Smooth muscle cell (in vitro differentiated cells): ENCODE results near the gene EDAR. TPM values are rescaled to one million over a fixed set of nuclear protein-coding genes. Genes with fewer than 3 reads are reported as not detected.

Experiments
- DNase-seq: peaks from one replicate; lab custom pipeline; 2025; ENCODE audit not compliant: unreplicated experiment; lab: John Stamatoyannopoulos, UW
- H2AFZ ChIP-seq: fragments of 200-600 bp; sonication (generic); 2 replicates; pipeline ENCODE4 v1.6.0; 2016; ENCODE audit warnings: antibody characterized with exemption, low read depth, mild to moderate bottlenecking
- H3F3A ChIP-seq: fragments of 200-600 bp; sonication (generic); 2 replicates; pipeline ENCODE4 v1.6.0; 2017; ENCODE audit warnings: antibody characterized with exemption, low read depth
- H3K27ac ChIP-seq: fragments of 200-600 bp; sonication (generic); 2 replicates; pipeline ENCODE4 v1.5.1; 2016; ENCODE audit warnings: low read depth, mild to moderate bottlenecking
- H3K27me3 ChIP-seq: fragments of 200-600 bp; sonication (generic); 2 replicates; pipeline ENCODE4 v1.6.1; 2016; ENCODE audit warnings: low read depth, mild to moderate bottlenecking
- H3K36me3 ChIP-seq: fragments of 200-600 bp; sonication (generic); 2 replicates; pipeline ENCODE4 v1.5.1; 2016; ENCODE audit warnings: low read depth
- H3K4me1 ChIP-seq: fragments of 200-600 bp; sonication (generic); 2 replicates; pipeline ENCODE4 v1.5.1; 2016; ENCODE audit warnings: low read depth
- H3K4me2 ChIP-seq: fragments of 200-600 bp; sonication (generic); 2 replicates; pipeline ENCODE4 v1.6.0; 2016; ENCODE audit warnings: mild to moderate bottlenecking
- H3K4me3 ChIP-seq: fragments of 200-600 bp; sonication (generic); 2 replicates; pipeline ENCODE4 v1.5.1; 2016; ENCODE audit warnings: mild to moderate bottlenecking
- H3K79me2 ChIP-seq: fragments of 200-600 bp; sonication (generic); 2 replicates; pipeline ENCODE4 v1.6.0; 2016; ENCODE audit warnings: low read depth, mild to moderate bottlenecking
- H3K9ac ChIP-seq: fragments of 200-600 bp; sonication (generic); 2 replicates; pipeline ENCODE4 v1.6.0; 2016; ENCODE audit warnings: low read depth
- H3K9me3 ChIP-seq: fragments of 200-600 bp; sonication (generic); replicated peaks from 2 replicates; pipeline ENCODE4 v1.5.1; 2016; ENCODE audit warnings: low read depth
- H4K20me1 ChIP-seq: fragments of 200-600 bp; sonication (generic); 2 replicates; pipeline ENCODE4 v1.6.0; 2016; ENCODE audit warnings: low read depth
- WGBS: methylation state at CpG from one replicate; pipeline ENCODE4 v1.1.7; 2016; ENCODE audit warnings: low lambda C conversion rate; 5-methylcytosine and 5-hydroxymethylcytosine counted together
- polyA plus RNA-seq: library from polyadenylated mRNA; unstranded; fragments of >200 nt; fragmentation: Nextera tagmentation; extraction: Ambion mirVana; gene quantifications from 2 replicates; pipeline ENCODE4 v1.2.1, GENCODE V29; 2016
- total RNA-seq: library from RNA; depleted of rRNA; stranded (reverse); fragments of >200 nt; gene quantifications from 2 replicates; pipeline ENCODE4 v1.2.3, GENCODE V29; 2014
- TF ChIP-seq, protein P1 (sequence below): fragments of 200-600 bp; sonication (generic); IDR thresholded peaks from 2 replicates; pipeline ENCODE4 v1.5.1; 2017; ENCODE audit warnings: borderline replicate concordance, mild to moderate bottlenecking, antibody characterized with exemption; ENCODE audit not compliant: insufficient read depth, poor library complexity, severe bottlenecking

The EDAR gene
- total and polyA plus RNA-seq, 2 experiments from 2014 or later, result 0.09 TPM; not detected in 1

DNA sequence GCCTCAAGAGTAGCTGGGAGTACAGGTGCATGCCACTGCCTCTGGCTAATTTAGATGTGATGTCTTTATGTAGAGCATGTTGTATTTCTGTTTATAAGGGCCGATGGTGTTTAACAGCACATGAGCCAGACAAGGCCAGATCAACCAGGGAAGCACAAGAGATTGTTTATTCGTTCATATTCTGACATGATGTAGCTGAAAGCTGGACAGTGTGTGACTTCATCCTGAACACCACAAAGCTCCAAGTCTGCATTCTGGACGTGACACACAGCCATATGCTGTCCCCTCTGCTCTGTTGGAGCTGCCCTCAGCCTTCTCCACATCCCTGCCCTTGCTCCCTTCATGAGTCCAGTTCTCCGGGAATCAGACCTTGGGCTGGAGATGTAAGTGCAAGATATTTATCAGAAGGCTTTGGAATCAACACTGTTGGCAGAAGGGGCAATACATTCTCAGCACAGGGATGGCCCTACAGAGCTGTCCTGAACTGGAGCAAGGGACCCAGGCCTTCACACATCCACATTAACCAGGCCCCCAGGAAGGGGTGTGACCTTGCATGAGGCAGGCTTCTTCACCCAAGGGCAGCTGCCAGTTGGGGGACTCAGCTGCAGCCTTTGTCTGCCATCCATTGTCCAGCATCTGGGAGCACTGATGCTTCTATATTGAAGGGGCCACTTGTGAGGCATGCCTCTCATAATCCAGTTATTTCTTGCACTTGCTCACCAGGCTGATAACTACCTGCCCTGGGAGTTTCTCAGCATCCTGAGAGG is 38.5 kb downstream of the EDAR start:
- H3K27ac ChIP-seq, result no peak overlapping the region
- H3F3A ChIP-seq, result no peaks in the 10 kb centered on the region
- peaks cover 7% of the 10 kb centered on the region for H3K9me3 ChIP-seq
- H3K4me1 ChIP-seq, result no peaks in the 10 kb centered on the region
- H3K4me2 ChIP-seq, result no peak overlapping the region
- no peak overlapping the region for H3K4me3 ChIP-seq
- TF ChIP-seq, protein P1, sequence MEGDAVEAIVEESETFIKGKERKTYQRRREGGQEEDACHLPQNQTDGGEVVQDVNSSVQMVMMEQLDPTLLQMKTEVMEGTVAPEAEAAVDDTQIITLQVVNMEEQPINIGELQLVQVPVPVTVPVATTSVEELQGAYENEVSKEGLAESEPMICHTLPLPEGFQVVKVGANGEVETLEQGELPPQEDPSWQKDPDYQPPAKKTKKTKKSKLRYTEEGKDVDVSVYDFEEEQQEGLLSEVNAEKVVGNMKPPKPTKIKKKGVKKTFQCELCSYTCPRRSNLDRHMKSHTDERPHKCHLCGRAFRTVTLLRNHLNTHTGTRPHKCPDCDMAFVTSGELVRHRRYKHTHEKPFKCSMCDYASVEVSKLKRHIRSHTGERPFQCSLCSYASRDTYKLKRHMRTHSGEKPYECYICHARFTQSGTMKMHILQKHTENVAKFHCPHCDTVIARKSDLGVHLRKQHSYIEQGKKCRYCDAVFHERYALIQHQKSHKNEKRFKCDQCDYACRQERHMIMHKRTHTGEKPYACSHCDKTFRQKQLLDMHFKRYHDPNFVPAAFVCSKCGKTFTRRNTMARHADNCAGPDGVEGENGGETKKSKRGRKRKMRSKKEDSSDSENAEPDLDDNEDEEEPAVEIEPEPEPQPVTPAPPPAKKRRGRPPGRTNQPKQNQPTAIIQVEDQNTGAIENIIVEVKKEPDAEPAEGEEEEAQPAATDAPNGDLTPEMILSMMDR, result no peak
- H2AFZ ChIP-seq, result no peak overlapping the region
- no peaks in the 10 kb centered on the region for H4K20me1 ChIP-seq
- H3K79me2 ChIP-seq, result no peaks in the 10 kb centered on the region
- H3K9ac ChIP-seq, result no peak overlapping the region
- DNase-seq, result no peak
- WGBS, result 78% methylated on average over 4 of the region's 4 CpGs
- no peaks in the 10 kb centered on the region for H3K36me3 ChIP-seq
- peaks cover 6% of the 10 kb centered on the region for H3K27me3 ChIP-seq

DNA sequence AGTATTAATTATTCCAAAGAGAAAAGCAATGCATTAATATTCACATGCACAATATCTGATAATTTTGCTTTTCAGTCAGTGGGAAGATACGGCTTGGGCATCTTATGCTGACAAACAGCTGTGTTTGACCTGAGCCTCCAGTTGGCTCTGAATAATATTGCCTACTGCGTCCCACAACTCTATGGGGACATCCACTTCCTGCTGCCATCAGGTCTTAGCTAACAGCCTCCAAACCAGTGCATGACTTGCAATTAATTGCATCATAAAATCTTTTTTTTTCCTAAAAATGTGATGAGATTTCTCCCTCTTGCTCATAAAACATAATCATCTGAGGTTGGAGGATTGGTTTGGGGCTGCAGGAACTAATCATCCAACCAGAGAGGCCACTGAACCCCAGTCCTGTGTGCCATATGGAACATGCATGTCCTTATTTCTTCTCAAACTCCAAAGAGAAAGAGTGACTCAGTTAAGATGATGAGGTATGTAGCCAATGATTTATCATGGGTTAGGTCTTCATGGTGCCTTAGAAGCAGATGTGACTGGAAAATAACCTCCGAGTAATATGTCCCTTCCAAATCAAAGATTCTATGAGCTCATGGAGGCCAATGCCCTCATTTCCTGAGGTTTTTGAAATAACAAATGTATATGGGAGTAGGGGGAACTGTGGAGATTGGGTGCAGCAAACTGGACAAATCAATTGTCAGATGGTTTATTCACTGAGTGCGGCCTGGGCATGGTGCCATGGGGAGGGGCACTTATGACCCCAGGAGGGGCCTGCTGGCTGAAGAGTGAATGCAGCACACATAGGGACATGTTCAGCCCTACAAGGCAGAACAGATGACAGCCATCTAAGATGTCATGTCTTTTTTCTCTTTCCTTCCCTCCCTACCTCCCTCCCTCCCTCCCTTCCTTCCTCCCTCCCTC is 39.4 kb downstream of the EDAR start:
- Histone ChIP-seq H3K4me2 (no peak overlapping the region), H3K27me3 (peaks cover 6% of the 10 kb centered on the region), H3K27ac (no peak overlapping the region), H3F3A (no peaks in the 10 kb centered on the region), H3K4me3 (no peak overlapping the region), H3K79me2 (no peaks in the 10 kb centered on the region), H4K20me1 (no peaks in the 10 kb centered on the region), H3K36me3 (no peaks in the 10 kb centered on the region), H3K9me3 (peaks cover 7% of the 10 kb centered on the region), H2AFZ (no peak overlapping the region), H3K4me1 (no peaks in the 10 kb centered on the region), H3K9ac (no peak overlapping the region)
- 93% methylated on average over 4 of the region's 4 CpGs for WGBS
- no peak for DNase-seq
- TF ChIP-seq, protein P1, result no peak

DNA sequence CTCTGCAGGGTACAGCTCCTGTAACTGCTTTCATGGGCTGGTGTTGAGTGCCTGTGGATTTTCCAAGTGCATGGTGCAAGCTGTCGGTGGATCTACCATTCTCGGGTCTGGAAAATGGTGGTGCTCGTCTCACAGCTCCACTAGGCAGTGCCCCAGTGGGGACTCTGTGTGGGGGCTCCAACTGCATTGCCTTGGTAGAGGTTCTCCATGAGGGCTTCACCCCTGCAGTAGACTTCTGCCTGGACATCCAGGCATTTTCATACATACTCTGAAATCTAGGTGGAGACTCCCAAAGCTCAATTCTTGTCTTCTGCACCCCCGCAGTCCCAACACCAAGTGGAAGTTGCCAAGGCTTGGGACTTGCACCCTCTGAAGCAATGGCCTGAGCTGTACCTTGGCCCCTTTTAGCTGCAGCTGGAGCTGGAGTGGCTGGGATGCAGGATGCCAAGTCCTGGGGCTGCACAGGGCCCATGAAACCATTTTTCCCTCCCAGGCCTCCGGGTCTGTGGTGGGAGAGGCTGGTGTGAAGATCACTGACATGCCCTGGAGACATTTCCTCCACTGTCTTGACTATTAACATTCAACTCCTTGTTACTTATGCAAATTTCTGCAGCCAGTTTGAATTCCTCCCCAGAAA is 41.6 kb downstream of the EDAR start:
- H3K4me3 ChIP-seq, result no peak overlapping the region
- H3K27ac ChIP-seq, result no peak overlapping the region
- TF ChIP-seq, protein P1, result no peak
- 84% methylated on average over 5 of the region's 5 CpGs for WGBS
- no peaks in the 10 kb centered on the region for H3K4me1 ChIP-seq
- no peaks in the 10 kb centered on the region for H3K36me3 ChIP-seq
- H4K20me1 ChIP-seq, result no peaks in the 10 kb centered on the region
- no peak overlapping the region for H3K9ac ChIP-seq
- peaks cover 7% of the 10 kb centered on the region for H3K9me3 ChIP-seq
- H3K4me2 ChIP-seq, result no peak overlapping the region
- no peaks in the 10 kb centered on the region for H3K79me2 ChIP-seq
- H3K27me3 ChIP-seq, result peaks cover 6% of the 10 kb centered on the region
- no peak for DNase-seq
- H2AFZ ChIP-seq, result no peak overlapping the region
- H3F3A ChIP-seq, result no peaks in the 10 kb centered on the region
